ENCODE measurements around the gene PTPN7. TPM values are rescaled to one million over a fixed set of nuclear protein-coding genes. Genes with fewer than 3 reads are reported as not detected.

PTPN7 gene
- total and polyA plus RNA-seq, 8 donors, result 0.23 to 2.9 (median 1.0) TPM

- no peaks in the 10 kb centered on the region for H3K4me1 ChIP-seq
- no peak for ATAC-seq
- H3K4me3 ChIP-seq, result no peak overlapping the region
- FAIRE-seq, result no peak
- H3K27me3 ChIP-seq, result no peaks in the 10 kb centered on the region
- intact Hi-C loops (cut with DNase I), result no loop called here
- TF ChIP-seq, protein P1, sequence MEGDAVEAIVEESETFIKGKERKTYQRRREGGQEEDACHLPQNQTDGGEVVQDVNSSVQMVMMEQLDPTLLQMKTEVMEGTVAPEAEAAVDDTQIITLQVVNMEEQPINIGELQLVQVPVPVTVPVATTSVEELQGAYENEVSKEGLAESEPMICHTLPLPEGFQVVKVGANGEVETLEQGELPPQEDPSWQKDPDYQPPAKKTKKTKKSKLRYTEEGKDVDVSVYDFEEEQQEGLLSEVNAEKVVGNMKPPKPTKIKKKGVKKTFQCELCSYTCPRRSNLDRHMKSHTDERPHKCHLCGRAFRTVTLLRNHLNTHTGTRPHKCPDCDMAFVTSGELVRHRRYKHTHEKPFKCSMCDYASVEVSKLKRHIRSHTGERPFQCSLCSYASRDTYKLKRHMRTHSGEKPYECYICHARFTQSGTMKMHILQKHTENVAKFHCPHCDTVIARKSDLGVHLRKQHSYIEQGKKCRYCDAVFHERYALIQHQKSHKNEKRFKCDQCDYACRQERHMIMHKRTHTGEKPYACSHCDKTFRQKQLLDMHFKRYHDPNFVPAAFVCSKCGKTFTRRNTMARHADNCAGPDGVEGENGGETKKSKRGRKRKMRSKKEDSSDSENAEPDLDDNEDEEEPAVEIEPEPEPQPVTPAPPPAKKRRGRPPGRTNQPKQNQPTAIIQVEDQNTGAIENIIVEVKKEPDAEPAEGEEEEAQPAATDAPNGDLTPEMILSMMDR (IDR thresholded peaks at IDR 0.05), result no peak
- DNase-seq, result no peak
- H3K27ac ChIP-seq, result no peak overlapping the region
- no peaks in the 10 kb centered on the region for H3K36me3 ChIP-seq
- 76 to 91% methylated on average over 9 of the region's 9 CpGs for WGBS, 2 donors
- no peaks in the 10 kb centered on the region for H3K9me3 ChIP-seq
Measured at GRCh38 chr1:202165942-202166843, 5.8 kb upstream of the PTPN7 start.

- ATAC-seq (peak in 1 of 4 donors; percentile 52), FAIRE-seq (no peak), DNase-seq (no peak)
- H3K4me1 ChIP-seq, result no peaks in the 10 kb centered on the region
- H3K9me3 ChIP-seq, result no peaks in the 10 kb centered on the region
- H3K27me3 ChIP-seq, result no peaks in the 10 kb centered on the region
- TF ChIP-seq, protein P1 (IDR thresholded peaks at IDR 0.05), result no peak
- no peak overlapping the region for H3K27ac ChIP-seq
- H3K4me3 ChIP-seq, result no peak overlapping the region
- WGBS, 2 donors, result 76 to 85% methylated on average over 20 of the region's 20 CpGs
- H3K36me3 ChIP-seq, result no peaks in the 10 kb centered on the region
- intact Hi-C loops (cut with DNase I), result no loop called here
Measured at GRCh38 chr1:202165267-202165941, 5.0 kb upstream of the PTPN7 start.

GRCh38 chr1:202164271-202165037 is 4.1 kb upstream of the PTPN7 start:
- TF ChIP-seq, protein P1 (IDR thresholded peaks at IDR 0.05), result no peak
- FAIRE-seq (no peak), ATAC-seq (no peak), DNase-seq (peak in 1 of 6 donors; percentile 46)
- 70 to 71% methylated on average over 11 of the region's 11 CpGs for WGBS, 2 donors
- no peak overlapping the region for H3K27ac ChIP-seq
- no peaks in the 10 kb centered on the region for H3K4me1 ChIP-seq
- intact Hi-C loops (cut with DNase I), result no loop called here
- H3K36me3 ChIP-seq, result no peaks in the 10 kb centered on the region
- H3K9me3 ChIP-seq, result no peaks in the 10 kb centered on the region
- no peak overlapping the region for H3K4me3 ChIP-seq
- H3K27me3 ChIP-seq, result no peaks in the 10 kb centered on the region

GRCh38 chr1:202163281-202164270 is 3.2 kb upstream of the PTPN7 start:
- Histone ChIP-seq H3K27ac (no peak overlapping the region), H3K9me3 (no peaks in the 10 kb centered on the region), H3K4me3 (no peak overlapping the region), H3K4me1 (no peaks in the 10 kb centered on the region), H3K27me3 (no peaks in the 10 kb centered on the region), H3K36me3 (no peaks in the 10 kb centered on the region)
- intact Hi-C loops (cut with DNase I), result no loop called here
- DNase-seq, result peak in 2 of 6 donors; percentile 35 to 39
- no peak for FAIRE-seq
- 64% methylated on average over 12 of the region's 12 CpGs for WGBS, 2 donors
- ATAC-seq, result no peak
- TF ChIP-seq, protein P1 (IDR thresholded peaks at IDR 0.05), result no peak

All from pancreas (tissue), 10 donors.